CD4-positive, alpha-beta T cell (primary cell): Measurements from ENCODE around the gene DNASE1. TPM values are rescaled to one million over a fixed set of nuclear protein-coding genes. Genes with fewer than 3 reads are reported as not detected.

Experiments
- ATAC-seq: fragments of 200-7000 bp; cut with Tn5 transposase; one replicate; pipeline ENCODE4 v1.10.0; 2022; ENCODE audit warnings: mild to moderate bottlenecking; ENCODE audit not compliant: poor library complexity
- CTCF ChIA-PET: fragments of 350-600 bp; sonication (Branson Sonifier 250); formaldehyde crosslinking; loops from one replicate; lab custom pipeline; 2021; ENCODE audit warnings: antibody characterized with exemption, inconsistent platforms; lab: Charles Lee
- POLR2A ChIA-PET: fragments of 350-600 bp; sonication (Branson Sonifier 250); formaldehyde crosslinking; loops from one replicate; lab custom pipeline; 2021; ENCODE audit warnings: antibody characterized with exemption, inconsistent platforms; lab: Charles Lee
- DNase-seq, 14 experiments: peaks; one replicate each; pipeline ENCODE4 v3.0.0-alpha.2; 2013 to 2020; ENCODE audit warnings: mixed read lengths in 2 of 14
- H3K27ac ChIP-seq, 2 donors: one replicate each; pipeline versions ENCODE4 v1.5.1 to v1.7.0; 2013; ENCODE audit warnings: low read length in 2 of 2, low read depth in 1 of 2, mild to moderate bottlenecking in 1 of 2
- H3K27me3 ChIP-seq, 2 experiments: 1 replicate in 1 of 2; 2 replicates in 1 of 2; pipeline versions ENCODE4 v1.6.1 to v1.7.0; 2013; ENCODE audit warnings: low read length in 2 of 2, control low read depth in 1 of 2, mild to moderate bottlenecking in 1 of 2, moderate library complexity in 1 of 2; ENCODE audit not compliant: insufficient read depth in 2 of 2, control insufficient read depth in 1 of 2
- H3K36me3 ChIP-seq: one replicate; pipeline ENCODE4 v1.6.1; 2013; ENCODE audit warnings: low read length, control low read depth; ENCODE audit not compliant: insufficient read depth
- H3K4me1 ChIP-seq: one replicate; pipeline ENCODE4 v1.6.1; 2013; ENCODE audit warnings: low read length, control low read depth; ENCODE audit not compliant: insufficient read depth
- H3K4me3 ChIP-seq: one replicate; pipeline ENCODE4 v1.5.1; 2013; ENCODE audit warnings: mild to moderate bottlenecking, low read length, moderate library complexity
- H3K9me3 ChIP-seq, 2 experiments: 1 replicate in 1 of 2; 2 replicates in 1 of 2; pipeline versions ENCODE4 v1.6.1 to v1.7.0; 2013; ENCODE audit warnings: low read length in 2 of 2, mild to moderate bottlenecking in 2 of 2, control low read depth in 1 of 2, moderate library complexity in 1 of 2; ENCODE audit not compliant: control insufficient read depth in 1 of 2, insufficient read depth in 1 of 2
- H3K27ac Mint-ChIP-seq: one replicate; pipeline ENCODE4 v1.8.0; 2020; ENCODE audit warnings: mixed read lengths
- H3K27me3 Mint-ChIP-seq: one replicate; pipeline ENCODE4 v1.8.0; 2021; ENCODE audit warnings: mixed read lengths
- H3K36me3 Mint-ChIP-seq: one replicate; pipeline ENCODE4 v1.8.0; 2021; ENCODE audit warnings: low read depth, mixed read lengths
- H3K4me1 Mint-ChIP-seq: one replicate; pipeline ENCODE4 v1.8.0; 2021; ENCODE audit warnings: low read depth, mixed read lengths
- H3K4me3 Mint-ChIP-seq: one replicate; pipeline ENCODE4 v1.8.0; 2020; ENCODE audit warnings: mild to moderate bottlenecking, mixed read lengths
- H3K9me3 Mint-ChIP-seq: one replicate; pipeline ENCODE4 v1.8.0; 2020; ENCODE audit warnings: mixed read lengths
- intact Hi-C, 2 experiments: fragments of 100-400 bp; cut with DNase I in 1 of 2; cut with micrococcal nuclease in 1 of 2; formaldehyde crosslinking; loops; one replicate each; pipeline versions ENCODE4 v1.15.1 to v1.9.0; 2023 to 2025; cut with DNase I, micrococcal nuclease
- total RNA-seq, 174 experiments: library from RNA in 2 of 174; stranded (reverse) in 2 of 174; gene quantifications; one replicate each; pipeline ENCODE4 v1.2.3 and lab custom pipeline; 2021 to 2026
- TF ChIP-seq, protein P1 (sequence below): fragments of 200-600 bp; IDR thresholded peaks from one replicate; pipeline ENCODE4 v1.8.0; 2022; ENCODE audit warnings: antibody characterized with exemption, mild to moderate bottlenecking

DNASE1 gene
- total RNA-seq, 2 experiments from 2014 or later, result 9.5 to 10.4 TPM

DNA sequence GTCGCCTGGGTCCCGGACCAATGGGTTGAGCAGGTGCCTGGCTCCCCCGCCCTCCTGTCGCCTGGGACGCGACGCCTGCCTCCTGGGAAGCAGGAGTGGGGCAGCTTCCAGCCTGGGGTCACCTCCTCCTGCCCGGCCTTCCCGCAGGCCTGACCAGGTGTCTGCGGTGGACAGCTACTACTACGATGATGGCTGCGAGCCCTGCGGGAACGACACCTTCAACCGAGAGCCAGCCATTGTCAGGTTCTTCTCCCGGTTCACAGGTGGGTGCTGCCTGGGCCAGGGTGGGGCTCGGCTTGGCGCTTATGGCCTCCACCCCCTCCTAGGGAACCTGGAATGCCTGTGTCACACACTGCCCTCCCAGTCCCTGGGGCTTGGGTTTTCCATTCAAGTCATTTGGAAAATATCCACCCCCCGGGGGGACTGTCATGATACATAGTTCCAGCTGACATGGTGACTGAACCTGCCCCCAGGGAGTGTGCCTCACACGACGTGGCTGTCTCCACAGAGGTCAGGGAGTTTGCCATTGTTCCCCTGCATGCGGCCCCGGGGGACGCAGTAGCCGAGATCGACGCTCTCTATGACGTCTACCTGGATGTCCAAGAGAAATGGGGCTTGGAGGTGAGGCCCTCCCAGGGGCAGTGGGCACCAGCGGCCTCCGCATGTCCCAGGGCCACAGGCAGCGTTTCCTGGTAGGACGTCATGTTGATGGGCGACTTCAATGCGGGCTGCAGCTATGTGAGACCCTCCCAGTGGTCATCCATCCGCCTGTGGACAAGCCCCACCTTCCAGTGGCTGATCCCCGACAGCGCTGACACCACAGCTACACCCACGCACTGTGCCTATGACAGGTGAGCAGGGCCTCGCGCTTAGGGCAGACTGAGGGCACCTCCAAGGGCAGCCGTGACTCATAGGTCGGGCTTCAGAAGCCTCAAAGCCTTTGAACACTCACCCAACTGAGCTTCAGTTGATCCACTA, 2.3 kb downstream of the DNASE1 start:
- H3K4me3 Mint-ChIP-seq, result no peak overlapping the region
- DNase-seq, result peak in 2 of 14 experiments; percentile 9 to 18
- intact Hi-C loops, result no loop called here
- peaks cover 3% of the 10 kb centered on the region for H3K4me1 ChIP-seq
- ChIA-PET POLR2A (no interaction called here), CTCF (no interaction called here)
- no peaks in the 10 kb centered on the region for H3K27me3 Mint-ChIP-seq
- TF ChIP-seq, protein P1, sequence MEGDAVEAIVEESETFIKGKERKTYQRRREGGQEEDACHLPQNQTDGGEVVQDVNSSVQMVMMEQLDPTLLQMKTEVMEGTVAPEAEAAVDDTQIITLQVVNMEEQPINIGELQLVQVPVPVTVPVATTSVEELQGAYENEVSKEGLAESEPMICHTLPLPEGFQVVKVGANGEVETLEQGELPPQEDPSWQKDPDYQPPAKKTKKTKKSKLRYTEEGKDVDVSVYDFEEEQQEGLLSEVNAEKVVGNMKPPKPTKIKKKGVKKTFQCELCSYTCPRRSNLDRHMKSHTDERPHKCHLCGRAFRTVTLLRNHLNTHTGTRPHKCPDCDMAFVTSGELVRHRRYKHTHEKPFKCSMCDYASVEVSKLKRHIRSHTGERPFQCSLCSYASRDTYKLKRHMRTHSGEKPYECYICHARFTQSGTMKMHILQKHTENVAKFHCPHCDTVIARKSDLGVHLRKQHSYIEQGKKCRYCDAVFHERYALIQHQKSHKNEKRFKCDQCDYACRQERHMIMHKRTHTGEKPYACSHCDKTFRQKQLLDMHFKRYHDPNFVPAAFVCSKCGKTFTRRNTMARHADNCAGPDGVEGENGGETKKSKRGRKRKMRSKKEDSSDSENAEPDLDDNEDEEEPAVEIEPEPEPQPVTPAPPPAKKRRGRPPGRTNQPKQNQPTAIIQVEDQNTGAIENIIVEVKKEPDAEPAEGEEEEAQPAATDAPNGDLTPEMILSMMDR, result no peak
- H3K9me3 Mint-ChIP-seq, result no peaks in the 10 kb centered on the region
- H3K27me3 ChIP-seq, result no peaks in the 10 kb centered on the region
- peaks cover 58% of the 10 kb centered on the region for H3K36me3 Mint-ChIP-seq
- no peak overlapping the region for H3K27ac Mint-ChIP-seq
- no peaks in the 10 kb centered on the region for H3K9me3 ChIP-seq
- peaks cover 5% of the 10 kb centered on the region for H3K4me1 Mint-ChIP-seq
- no peak overlapping the region for H3K27ac ChIP-seq
- no peak for ATAC-seq
- no peak overlapping the region for H3K4me3 ChIP-seq
- peaks cover 58% of the 10 kb centered on the region for H3K36me3 ChIP-seq

DNA sequence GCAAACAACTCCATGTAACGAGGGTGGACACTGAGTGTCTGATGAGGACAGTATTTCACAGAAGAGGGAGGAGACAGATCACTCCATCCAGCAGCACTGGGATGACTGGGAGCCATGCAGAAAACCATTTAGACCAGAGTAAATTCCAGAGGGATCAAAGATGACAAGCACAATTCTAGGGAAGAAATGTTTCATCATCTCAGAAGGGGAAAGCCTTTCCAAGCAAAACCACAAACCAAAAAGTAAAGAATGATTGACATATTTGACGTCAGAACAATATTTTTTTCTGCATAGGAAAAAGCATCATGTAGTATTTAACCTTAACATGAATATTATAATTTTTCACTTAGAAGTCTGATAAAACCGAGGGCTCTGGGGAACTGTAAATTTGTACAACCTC, 4.8 kb downstream of the DNASE1 start:
- peak overlapping the region; percentile 31 for H3K27ac Mint-ChIP-seq

DNA sequence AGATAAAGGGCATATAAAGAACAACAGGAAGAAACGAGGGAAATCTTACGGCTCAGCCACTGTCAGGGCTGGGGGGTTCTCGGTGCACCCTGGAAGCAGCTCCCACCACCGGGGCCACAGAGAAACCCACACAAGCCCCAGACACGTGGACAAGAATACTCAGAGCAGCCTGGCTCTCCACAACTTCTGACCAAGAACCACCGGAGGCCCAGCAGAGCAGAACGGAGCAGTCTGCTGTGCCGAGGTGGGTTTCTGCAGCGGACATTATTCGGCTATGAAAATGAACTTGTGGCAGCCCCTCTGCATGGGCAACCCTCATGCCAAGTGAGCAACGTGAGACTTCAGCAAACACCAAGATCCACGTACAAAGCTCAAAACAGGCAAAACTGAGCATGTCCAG, 6.8 kb downstream of the DNASE1 start:
- Histone ChIP-seq H3K36me3 (peaks cover 72% of the 10 kb centered on the region), H3K27me3 (no peaks in the 10 kb centered on the region), H3K9me3 (no peaks in the 10 kb centered on the region), H3K27ac (no peak overlapping the region), H3K4me3 (no peak overlapping the region), H3K4me1 (peaks cover 14% of the 10 kb centered on the region)
- DNase-seq (no peak), ATAC-seq (no peak)
- TF ChIP-seq, protein P1, result no peak
- POLR2A ChIA-PET, result no interaction called here
- no peaks in the 10 kb centered on the region for H3K9me3 Mint-ChIP-seq
- CTCF ChIA-PET, result no interaction called here
- peak overlapping the region; percentile 37 for H3K27ac Mint-ChIP-seq
- H3K27me3 Mint-ChIP-seq, result no peaks in the 10 kb centered on the region
- intact Hi-C loops, result no loop called here
- no peak overlapping the region for H3K4me3 Mint-ChIP-seq
- peaks cover 76% of the 10 kb centered on the region for H3K36me3 Mint-ChIP-seq
- peaks cover 16% of the 10 kb centered on the region for H3K4me1 Mint-ChIP-seq

More for the DNA sequence above, 4.8 kb downstream of the DNASE1 start:
- H3K4me1 ChIP-seq, result no peaks in the 10 kb centered on the region
- TF ChIP-seq, protein P1, result no peak
- ATAC-seq (no peak), DNase-seq (no peak)
- Mint-ChIP-seq H3K4me1 (peaks cover 1% of the 10 kb centered on the region), H3K9me3 (no peaks in the 10 kb centered on the region), H3K36me3 (peaks cover 69% of the 10 kb centered on the region), H3K4me3 (no peak overlapping the region), H3K27me3 (no peaks in the 10 kb centered on the region)
- peaks cover 76% of the 10 kb centered on the region for H3K36me3 ChIP-seq
- no peaks in the 10 kb centered on the region for H3K9me3 ChIP-seq
- ChIA-PET CTCF (no interaction called here), POLR2A (no interaction called here)
- no peak overlapping the region for H3K4me3 ChIP-seq
- intact Hi-C loops, result no loop called here
- H3K27ac ChIP-seq, result no peak overlapping the region
- no peaks in the 10 kb centered on the region for H3K27me3 ChIP-seq
